HEK293 (cell line): ENCODE measurements around the gene DHRS7C.

Experiments used
- AEBP2 ChIP-seq: fragments of 450-650 bp; formaldehyde crosslinking; IDR thresholded peaks from 2 replicates; pipeline ENCODE4 v1.5.1; 2016; ENCODE audit warnings: missing biosample characterization, missing genetic modification characterization, borderline replicate concordance
- IKZF3 ChIP-seq: fragments of 450-650 bp; IDR thresholded peaks from 2 replicates; pipeline ENCODE4 v1.5.0; 2018; ENCODE audit warnings: missing biosample characterization, mild to moderate bottlenecking, missing genetic modification characterization, moderate library complexity
- MYNN ChIP-seq: fragments of 450-650 bp; formaldehyde crosslinking; IDR thresholded peaks from 2 replicates; pipeline ENCODE4 v1.5.1; 2016; ENCODE audit warnings: missing biosample characterization, missing genetic modification characterization, borderline replicate concordance
- TCF7L2 ChIP-seq: IDR thresholded peaks from 2 replicates; pipeline ENCODE4 v1.6.1; 2011; ENCODE audit warnings: low read depth, mild to moderate bottlenecking, inconsistent platforms, low read length, moderate library complexity, borderline replicate concordance
- TRIM28 ChIP-seq: IDR thresholded peaks from 2 replicates; pipeline ENCODE4 v1.6.1; 2011; ENCODE audit warnings: low read length, control low read depth, borderline replicate concordance
- ZFHX2 ChIP-seq: fragments of 450-650 bp; formaldehyde crosslinking; conservative IDR thresholded peaks from 2 replicates; pipeline ENCODE4 v1.5.1; 2016; ENCODE audit warnings: missing biosample characterization, missing genetic modification characterization
- ZFP3 ChIP-seq: fragments of 450-650 bp; formaldehyde crosslinking; IDR thresholded peaks from 2 replicates; pipeline ENCODE4 v1.5.1; 2016; ENCODE audit warnings: low read depth, missing biosample characterization, missing genetic modification characterization
- ZNF112 ChIP-seq: fragments of 450-650 bp; formaldehyde crosslinking; IDR thresholded peaks from 2 replicates; pipeline ENCODE4 v1.5.0; 2017; ENCODE audit warnings: missing biosample characterization, missing genetic modification characterization
- ZNF121 ChIP-seq: fragments of 450-650 bp; formaldehyde crosslinking; IDR thresholded peaks from 2 replicates; pipeline ENCODE4 v1.5.1; 2016; ENCODE audit warnings: missing biosample characterization, missing genetic modification characterization
- ZNF175 ChIP-seq: fragments of 450-650 bp; formaldehyde crosslinking; IDR thresholded peaks from 2 replicates; pipeline ENCODE4 v1.5.1; 2016; ENCODE audit warnings: missing biosample characterization, missing genetic modification characterization
- ZNF19 ChIP-seq: fragments of 450-650 bp; formaldehyde crosslinking; IDR thresholded peaks from 2 replicates; pipeline ENCODE4; 2016; ENCODE audit warnings: missing biosample characterization, missing genetic modification characterization, low read depth
- ZNF2 ChIP-seq: fragments of 450-650 bp; formaldehyde crosslinking; IDR thresholded peaks from 2 replicates; pipeline ENCODE4 v1.5.1; 2016; ENCODE audit warnings: missing biosample characterization, missing genetic modification characterization
- ZNF202 ChIP-seq: fragments of 450-650 bp; formaldehyde crosslinking; IDR thresholded peaks from 2 replicates; pipeline ENCODE4 v1.5.1; 2016; ENCODE audit warnings: missing biosample characterization, missing genetic modification characterization, borderline replicate concordance
- ZNF223 ChIP-seq: fragments of 450-650 bp; formaldehyde crosslinking; IDR thresholded peaks from 2 replicates; pipeline ENCODE4 v1.5.1; 2016; ENCODE audit warnings: missing biosample characterization, missing genetic modification characterization
- ZNF26 ChIP-seq: fragments of 450-650 bp; formaldehyde crosslinking; IDR thresholded peaks from 2 replicates; pipeline ENCODE4 v1.5.1; 2016; ENCODE audit warnings: missing biosample characterization, missing genetic modification characterization
- ZNF426 ChIP-seq: fragments of 450-650 bp; formaldehyde crosslinking; IDR thresholded peaks from 2 replicates; pipeline ENCODE4 v1.5.1; 2017; ENCODE audit warnings: missing biosample characterization, missing genetic modification characterization, mild to moderate bottlenecking, inconsistent platforms, moderate library complexity
- ZNF555 ChIP-seq: fragments of 450-650 bp; formaldehyde crosslinking; conservative IDR thresholded peaks from 2 replicates; pipeline ENCODE4 v1.5.1; 2017; ENCODE audit warnings: missing biosample characterization, mild to moderate bottlenecking, missing genetic modification characterization, inconsistent platforms
- ZNF560 ChIP-seq: fragments of 450-650 bp; formaldehyde crosslinking; IDR thresholded peaks from 2 replicates; pipeline ENCODE4 v1.5.1; 2017; ENCODE audit warnings: missing biosample characterization, missing genetic modification characterization, borderline replicate concordance
- ZNF585B ChIP-seq: fragments of 450-650 bp; formaldehyde crosslinking; IDR thresholded peaks from 2 replicates; pipeline ENCODE4 v1.5.1; 2016; ENCODE audit warnings: missing biosample characterization, missing genetic modification characterization
- ZNF596 ChIP-seq: fragments of 450-650 bp; IDR thresholded peaks from 2 replicates; pipeline ENCODE4 v1.5.0; 2018; ENCODE audit warnings: missing biosample characterization, mild to moderate bottlenecking, missing genetic modification characterization, moderate library complexity
- ZNF701 ChIP-seq: fragments of 450-650 bp; formaldehyde crosslinking; IDR thresholded peaks from 2 replicates; pipeline ENCODE4 v1.5.1; 2016; ENCODE audit warnings: missing biosample characterization, missing genetic modification characterization
- ZNF792 ChIP-seq: fragments of 450-650 bp; formaldehyde crosslinking; IDR thresholded peaks from 2 replicates; pipeline ENCODE4 v1.5.1; 2016; ENCODE audit warnings: missing biosample characterization, missing genetic modification characterization
- ZSCAN16 ChIP-seq: fragments of 450-650 bp; formaldehyde crosslinking; IDR thresholded peaks from 2 replicates; pipeline ENCODE4 v1.5.1; 2016; ENCODE audit warnings: missing biosample characterization, missing genetic modification characterization
- ZSCAN18 ChIP-seq: fragments of 450-650 bp; formaldehyde crosslinking; IDR thresholded peaks from 2 replicates; pipeline ENCODE4 v1.5.1; 2016; ENCODE audit warnings: missing biosample characterization, missing genetic modification characterization
- TF ChIP-seq, protein P1 (sequence below): fragments of 450-650 bp; formaldehyde crosslinking; IDR thresholded peaks from 2 replicates; pipeline ENCODE4 v1.5.1; 2017; ENCODE audit warnings: missing biosample characterization, missing genetic modification characterization
- TF ChIP-seq, protein P2 (sequence below): fragments of 450-650 bp; IDR thresholded peaks from 2 replicates; pipeline ENCODE4 v1.5.1; 2018; ENCODE audit warnings: missing biosample characterization, mild to moderate bottlenecking, missing genetic modification characterization
- TF ChIP-seq, protein P3 (sequence below): fragments of 450-650 bp; formaldehyde crosslinking; IDR thresholded peaks from 2 replicates; pipeline ENCODE4 v1.5.1; 2016; ENCODE audit warnings: missing biosample characterization, missing genetic modification characterization, borderline replicate concordance

DHRS7C gene

GRCh38 chr17:9837551-9838471 is 46.4 kb upstream of the DHRS7C start (continued):
- TF ChIP-seq IKZF3 (no peak), ZNF175 (no peak), ZNF223 (tag by site-specific recombination) (no peak), ZNF2 (tag by site-specific recombination) (no peak), AEBP2 (tag by site-specific recombination) (no peak), TCF7L2 (no peak), MYNN (tag by site-specific recombination) (no peak), ZNF112 (tag by site-specific recombination) (no peak), ZSCAN16 (tag by site-specific recombination) (no peak), ZNF202 (tag by site-specific recombination) (no peak), ZFP3 (tag by site-specific recombination) (no peak), ZNF560 (tag by site-specific recombination) (no peak), ZNF19 (tag by site-specific recombination) (no peak), ZNF26 (tag by site-specific recombination) (no peak), ZNF555 (tag by site-specific recombination) (no peak), ZNF701 (no peak), TRIM28 (no peak), ZNF121 (no peak), ZFHX2 (tag by site-specific recombination) (no peak), ZNF426 (tag by site-specific recombination) (no peak), ZNF792 (tag by site-specific recombination) (no peak), ZNF585B (tag by site-specific recombination) (no peak), ZSCAN18 (no peak), ZNF596 (tag by site-specific recombination) (no peak)
- TF ChIP-seq, protein P1, sequence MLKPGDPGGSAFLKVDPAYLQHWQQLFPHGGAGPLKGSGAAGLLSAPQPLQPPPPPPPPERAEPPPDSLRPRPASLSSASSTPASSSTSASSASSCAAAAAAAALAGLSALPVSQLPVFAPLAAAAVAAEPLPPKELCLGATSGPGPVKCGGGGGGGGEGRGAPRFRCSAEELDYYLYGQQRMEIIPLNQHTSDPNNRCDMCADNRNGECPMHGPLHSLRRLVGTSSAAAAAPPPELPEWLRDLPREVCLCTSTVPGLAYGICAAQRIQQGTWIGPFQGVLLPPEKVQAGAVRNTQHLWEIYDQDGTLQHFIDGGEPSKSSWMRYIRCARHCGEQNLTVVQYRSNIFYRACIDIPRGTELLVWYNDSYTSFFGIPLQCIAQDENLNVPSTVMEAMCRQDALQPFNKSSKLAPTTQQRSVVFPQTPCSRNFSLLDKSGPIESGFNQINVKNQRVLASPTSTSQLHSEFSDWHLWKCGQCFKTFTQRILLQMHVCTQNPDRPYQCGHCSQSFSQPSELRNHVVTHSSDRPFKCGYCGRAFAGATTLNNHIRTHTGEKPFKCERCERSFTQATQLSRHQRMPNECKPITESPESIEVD (tag by site-specific recombination): no peak; the same call in 1 of the 2 replicates
- TF ChIP-seq, protein P2, sequence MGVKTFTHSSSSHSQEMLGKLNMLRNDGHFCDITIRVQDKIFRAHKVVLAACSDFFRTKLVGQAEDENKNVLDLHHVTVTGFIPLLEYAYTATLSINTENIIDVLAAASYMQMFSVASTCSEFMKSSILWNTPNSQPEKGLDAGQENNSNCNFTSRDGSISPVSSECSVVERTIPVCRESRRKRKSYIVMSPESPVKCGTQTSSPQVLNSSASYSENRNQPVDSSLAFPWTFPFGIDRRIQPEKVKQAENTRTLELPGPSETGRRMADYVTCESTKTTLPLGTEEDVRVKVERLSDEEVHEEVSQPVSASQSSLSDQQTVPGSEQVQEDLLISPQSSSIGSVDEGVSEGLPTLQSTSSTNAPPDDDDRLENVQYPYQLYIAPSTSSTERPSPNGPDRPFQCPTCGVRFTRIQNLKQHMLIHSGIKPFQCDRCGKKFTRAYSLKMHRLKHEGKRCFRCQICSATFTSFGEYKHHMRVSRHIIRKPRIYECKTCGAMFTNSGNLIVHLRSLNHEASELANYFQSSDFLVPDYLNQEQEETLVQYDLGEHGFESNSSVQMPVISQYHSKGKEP: no peak
- TF ChIP-seq, protein P3, sequence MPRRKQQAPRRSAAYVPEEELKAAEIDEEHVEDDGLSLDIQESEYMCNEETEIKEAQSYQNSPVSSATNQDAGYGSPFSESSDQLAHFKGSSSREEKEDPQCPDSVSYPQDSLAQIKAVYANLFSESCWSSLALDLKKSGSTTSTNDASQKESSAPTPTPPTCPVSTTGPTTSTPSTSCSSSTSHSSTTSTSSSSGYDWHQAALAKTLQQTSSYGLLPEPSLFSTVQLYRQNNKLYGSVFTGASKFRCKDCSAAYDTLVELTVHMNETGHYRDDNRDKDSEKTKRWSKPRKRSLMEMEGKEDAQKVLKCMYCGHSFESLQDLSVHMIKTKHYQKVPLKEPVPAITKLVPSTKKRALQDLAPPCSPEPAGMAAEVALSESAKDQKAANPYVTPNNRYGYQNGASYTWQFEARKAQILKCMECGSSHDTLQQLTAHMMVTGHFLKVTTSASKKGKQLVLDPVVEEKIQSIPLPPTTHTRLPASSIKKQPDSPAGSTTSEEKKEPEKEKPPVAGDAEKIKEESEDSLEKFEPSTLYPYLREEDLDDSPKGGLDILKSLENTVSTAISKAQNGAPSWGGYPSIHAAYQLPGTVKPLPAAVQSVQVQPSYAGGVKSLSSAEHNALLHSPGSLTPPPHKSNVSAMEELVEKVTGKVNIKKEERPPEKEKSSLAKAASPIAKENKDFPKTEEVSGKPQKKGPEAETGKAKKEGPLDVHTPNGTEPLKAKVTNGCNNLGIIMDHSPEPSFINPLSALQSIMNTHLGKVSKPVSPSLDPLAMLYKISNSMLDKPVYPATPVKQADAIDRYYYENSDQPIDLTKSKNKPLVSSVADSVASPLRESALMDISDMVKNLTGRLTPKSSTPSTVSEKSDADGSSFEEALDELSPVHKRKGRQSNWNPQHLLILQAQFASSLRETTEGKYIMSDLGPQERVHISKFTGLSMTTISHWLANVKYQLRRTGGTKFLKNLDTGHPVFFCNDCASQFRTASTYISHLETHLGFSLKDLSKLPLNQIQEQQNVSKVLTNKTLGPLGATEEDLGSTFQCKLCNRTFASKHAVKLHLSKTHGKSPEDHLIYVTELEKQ (tag by site-specific recombination): 0 out of 2 replicates have a peak, but pooled peaks have one; percentile 28
